Natural killer cell (primary cell): ENCODE data around the gene GYG2. TPM values are rescaled to one million over a fixed set of nuclear protein-coding genes. Genes with fewer than 3 reads are reported as not detected.
"Not testable (repeated sequence)": the region's sequence is repeated elsewhere in the genome, so short reads cannot be mapped to it uniquely, and the experiment has no call there.

ENCODE experiments used
- ATAC-seq, 3 donors: fragments of 150-1000 bp in 2 of 3; fragments of 200-7000 bp in 1 of 3; cut with Tn5 transposase; 1 replicate in 1 of 3; 2 replicates in 2 of 3; pipeline ENCODE4 v1.10.0; 2021; ENCODE audit warnings: mild to moderate bottlenecking in 2 of 3, moderate library complexity in 2 of 3
- DNase-seq, 2 donors: peaks; one replicate each; pipeline versions ENCODE4 v3.0.0 to v3.0.0-alpha.2; 2013 to 2021; ENCODE audit warnings: mixed read lengths in 1 of 2
- H3K27ac ChIP-seq: one replicate; pipeline ENCODE4 v1.5.1; 2013; ENCODE audit warnings: mild to moderate bottlenecking, low read length
- H3K27me3 ChIP-seq: one replicate; pipeline ENCODE4 v1.6.1; 2013; ENCODE audit warnings: low read length; ENCODE audit not compliant: control insufficient read depth, insufficient read depth
- H3K36me3 ChIP-seq: one replicate; pipeline ENCODE4 v1.6.1; 2013; ENCODE audit warnings: low read length; ENCODE audit not compliant: control insufficient read depth, insufficient read depth
- H3K4me1 ChIP-seq: one replicate; pipeline ENCODE4 v1.6.1; 2013; ENCODE audit warnings: low read length; ENCODE audit not compliant: control insufficient read depth, insufficient read depth
- H3K4me3 ChIP-seq: one replicate; pipeline ENCODE4 v1.5.1; 2013; ENCODE audit warnings: low read length
- H3K9me3 ChIP-seq: one replicate; pipeline ENCODE4 v1.6.1; 2013; ENCODE audit warnings: low read length; ENCODE audit not compliant: control insufficient read depth, insufficient read depth
- H3K27ac Mint-ChIP-seq, 2 donors: one replicate each; pipeline ENCODE4 v1.8.0; 2022; ENCODE audit warnings: mild to moderate bottlenecking in 2 of 2, mixed read lengths in 2 of 2, moderate library complexity in 1 of 2
- H3K27me3 Mint-ChIP-seq, 2 donors: one replicate each; pipeline ENCODE4 v1.8.0; 2022; ENCODE audit warnings: low read depth in 2 of 2, mixed read lengths in 2 of 2
- H3K36me3 Mint-ChIP-seq: one replicate; pipeline ENCODE4 v1.8.0; 2022; ENCODE audit warnings: mixed read lengths
- H3K4me1 Mint-ChIP-seq, 2 donors: one replicate each; pipeline ENCODE4 v1.8.0; 2022; ENCODE audit warnings: mixed read lengths in 2 of 2
- H3K4me3 Mint-ChIP-seq: one replicate; pipeline ENCODE4 v1.8.0; 2022; ENCODE audit warnings: mild to moderate bottlenecking, moderate library complexity, mixed read lengths
- H3K9me3 Mint-ChIP-seq, 2 donors: one replicate each; pipeline ENCODE4 v1.8.0; 2022; ENCODE audit warnings: mixed read lengths in 2 of 2
- CTCF ChIP-seq: fragments of 200-600 bp; IDR thresholded peaks from one replicate; pipeline ENCODE4 v1.8.0; 2022; ENCODE audit warnings: antibody characterized with exemption
- whole genome bisulfite sequencing: methylation state at CpG from one replicate; pipeline ENCODE4 v1.1.7; 2013; ENCODE audit warnings: missing lambda C conversion rate; ENCODE audit not compliant: insufficient coverage; 5-methylcytosine and 5-hydroxymethylcytosine counted together
- intact Hi-C: fragments of 100-400 bp; cut with micrococcal nuclease; formaldehyde crosslinking; loops from one replicate; pipeline ENCODE4 v1.14.2; 2022
- total RNA-seq, 4 donors: library from RNA; stranded (reverse); fragments of 120-200 nt in 1 of 4; gene quantifications; one replicate each; pipeline versions ENCODE4 v1.2.3 to v1.2.4, GENCODE V29; 2013 to 2022

The GYG2 gene
- total RNA-seq, 3 donors from 2014 or later (not counting 1 experiment from before 2014, with no cell fraction given), result not detected

DNA sequence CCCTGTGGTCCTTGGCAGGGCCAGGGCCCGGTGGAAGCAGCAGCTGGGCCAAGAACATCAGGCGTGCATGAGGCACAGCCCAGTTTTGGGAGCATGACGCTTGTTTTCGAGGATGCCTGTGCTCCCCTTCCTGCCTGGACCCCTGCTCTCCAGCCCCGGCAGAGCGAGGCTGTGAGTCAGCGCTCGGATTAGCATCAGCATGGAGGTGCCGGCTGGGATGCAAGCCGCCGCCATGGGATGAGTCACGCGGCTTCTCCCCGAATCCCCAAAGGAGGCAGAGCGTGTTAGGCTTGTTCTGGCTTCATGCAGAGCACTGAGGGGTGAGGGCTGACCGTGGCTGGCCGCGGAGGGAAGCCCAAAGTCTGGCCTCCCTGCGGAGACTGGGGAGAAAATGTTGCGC is 23.9 kb upstream of the GYG2 start:
- ATAC-seq, H3K9me3 ChIP-seq, H3K27me3 ChIP-seq, H3K36me3 ChIP-seq, H3K4me1 ChIP-seq, H3K27me3 Mint-ChIP-seq, H3K4me3 ChIP-seq, H3K27ac ChIP-seq, H3K9me3 Mint-ChIP-seq, H3K36me3 Mint-ChIP-seq, H3K4me1 Mint-ChIP-seq, H3K4me3 Mint-ChIP-seq, DNase-seq, intact Hi-C loops, H3K27ac Mint-ChIP-seq: not testable (repeated sequence)
- WGBS, result 94% methylated on average over 20 of the region's 20 CpGs

- Histone ChIP-seq H3K27ac (no peak overlapping the region), H3K36me3 (no peaks in the 10 kb centered on the region), H3K27me3 (no peaks in the 10 kb centered on the region), H3K4me3 (no peak overlapping the region), H3K4me1 (no peaks in the 10 kb centered on the region), H3K9me3 (no peaks in the 10 kb centered on the region)
- 85% methylated on average over 4 of the region's 5 CpGs for WGBS
- ATAC-seq, result no peak
- intact Hi-C loops, result no loop called here
- H3K4me1 Mint-ChIP-seq, result peaks cover 0 to 4% of the 10 kb centered on the region in 2 donors
- no peak overlapping the region for H3K27ac Mint-ChIP-seq
- peaks cover 3 to 20% of the 10 kb centered on the region in 2 donors for H3K27me3 Mint-ChIP-seq
- DNase-seq, result no peak
- H3K9me3 Mint-ChIP-seq, result no peaks in the 10 kb centered on the region
- no peak for TF ChIP-seq CTCF
- H3K36me3 Mint-ChIP-seq, result no peaks in the 10 kb centered on the region
- no peak overlapping the region for H3K4me3 Mint-ChIP-seq
These were observed 17.5 kb upstream of the GYG2 start for GRCh38 chrX:2811271-2811670.

- not testable (repeated sequence) for H3K36me3 Mint-ChIP-seq, H3K4me1 ChIP-seq, H3K9me3 Mint-ChIP-seq, H3K4me3 ChIP-seq, H3K27ac ChIP-seq, H3K4me3 Mint-ChIP-seq, H3K36me3 ChIP-seq, H3K4me1 Mint-ChIP-seq, H3K9me3 ChIP-seq, H3K27me3 ChIP-seq, H3K27ac Mint-ChIP-seq
- TF ChIP-seq CTCF, result peak; percentile 42
- peak; percentile 18 to 69 for DNase-seq
- 28% methylated on average over 10 of the region's 16 CpGs for WGBS
- intact Hi-C loops, result loop anchor here (1.0 kb wide), 1 partner anchor 168 kb away; no protein-coding TSS in a partner anchor
- ATAC-seq, result peak in 1 of 3 donors; percentile 72
- H3K27me3 Mint-ChIP-seq, result peaks cover 3 to 25% of the 10 kb centered on the region in 2 donors
These were observed 16.4 kb upstream of the GYG2 start for GRCh38 chrX:2812161-2812907.

- Histone ChIP-seq H3K36me3 (no peaks in the 10 kb centered on the region), H3K4me3 (no peak overlapping the region), H3K27ac (no peak overlapping the region), H3K27me3 (no peaks in the 10 kb centered on the region), H3K9me3 (no peaks in the 10 kb centered on the region), H3K4me1 (no peaks in the 10 kb centered on the region)
- H3K4me3 Mint-ChIP-seq, result no peak overlapping the region
- H3K4me1 Mint-ChIP-seq, result peaks cover 4 to 7% of the 10 kb centered on the region in 2 donors
- ATAC-seq (no peak), DNase-seq (no peak)
- intact Hi-C loops, result no loop called here
- no peak for TF ChIP-seq CTCF
- H3K27me3 Mint-ChIP-seq, result peaks cover 3 to 25% of the 10 kb centered on the region in 2 donors
- no peak overlapping the region for H3K27ac Mint-ChIP-seq
- no peaks in the 10 kb centered on the region for H3K9me3 Mint-ChIP-seq
- no peaks in the 10 kb centered on the region for H3K36me3 Mint-ChIP-seq
- WGBS, result 60% methylated on average over 2 of the region's 2 CpGs
These were observed 11.7 kb upstream of the GYG2 start for GRCh38 chrX:2817036-2817435.
